HG03103 (cell line): ENCODE measurements around the gene TMEM272.

Experiments
- ATAC-seq: cut with Tn5 transposase; IDR thresholded peaks from one replicate; pipeline ENCODE4 v1.9.1; 2021; ENCODE audit warnings: low read depth; ENCODE audit not compliant: unreplicated experiment

TMEM272 gene, protein sequence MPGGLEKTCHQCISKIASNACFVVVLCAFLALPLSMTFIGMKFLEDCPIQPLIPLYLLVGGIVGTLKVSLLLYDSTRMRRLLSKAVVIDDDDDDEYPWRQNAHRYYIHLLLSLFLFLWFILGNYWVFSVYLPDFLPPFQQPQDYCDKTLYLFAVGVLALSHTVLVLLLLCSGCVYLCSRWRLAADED

DNA sequence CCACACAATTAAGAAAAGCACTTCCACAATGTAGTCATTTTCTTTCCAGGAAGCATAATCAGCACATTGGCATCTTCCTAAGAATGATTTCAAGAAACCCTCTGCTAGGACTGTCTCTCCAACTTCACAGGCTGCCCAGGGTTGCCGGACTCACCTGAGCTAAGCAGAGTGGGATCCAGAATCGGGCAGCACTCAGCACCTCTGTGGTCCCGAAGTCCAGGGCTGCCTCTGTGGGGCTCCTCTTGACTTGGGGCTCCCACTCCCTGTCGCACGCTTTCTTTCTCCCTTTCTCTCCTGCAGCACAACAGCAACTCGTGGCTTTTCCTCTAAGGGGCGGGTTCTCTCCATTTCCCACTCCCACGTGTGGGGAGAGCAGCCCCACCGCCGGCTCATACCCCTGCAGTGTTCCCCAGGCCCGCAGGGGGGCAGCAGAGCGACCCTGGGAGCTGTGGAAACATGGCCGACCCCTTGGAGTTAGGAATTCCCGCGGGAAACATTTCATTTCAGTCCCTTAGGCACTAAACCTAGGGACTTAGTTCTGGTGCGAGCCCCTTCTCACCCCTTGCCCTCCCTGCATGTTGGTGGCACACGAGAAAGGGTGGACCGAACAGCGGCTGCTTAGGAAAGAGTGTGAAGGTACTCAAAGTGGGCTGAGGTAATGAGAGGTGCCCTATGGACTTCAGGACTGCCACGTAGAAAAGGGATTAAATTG, at the start of gene TMEM272:
Gene TMEM272 (minus strand): TSS at position 316 of the 712 bp plus-strand sequence. CDS start 6,647 bp downstream, outside the sequence.
- no peak for ATAC-seq

- no peak for ATAC-seq
Observed at GRCh38 chr13:51894239-51894638, 49.3 kb upstream of the TMEM272 start.

DNA sequence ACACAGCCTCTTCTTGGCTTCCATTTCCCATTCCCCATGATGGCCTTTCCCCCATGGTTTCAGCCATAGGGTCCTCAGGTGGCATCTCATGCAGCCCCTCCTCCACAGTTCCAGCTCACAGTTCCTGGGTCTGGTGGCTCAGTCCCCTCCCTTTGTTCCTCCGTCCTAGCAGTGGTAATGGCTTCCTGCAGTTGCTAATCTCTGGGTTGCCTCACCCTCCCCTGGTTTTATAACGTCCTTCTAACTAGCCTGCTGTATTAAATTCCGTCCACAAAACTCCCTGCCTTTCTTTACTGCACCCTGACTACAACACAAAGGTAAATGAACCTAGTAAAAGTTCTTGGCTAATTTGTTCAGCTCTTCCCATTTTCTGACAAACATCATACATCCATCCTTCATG, 47.7 kb upstream of the TMEM272 start:
- ATAC-seq, result no peak

- no peak for ATAC-seq
Observed at GRCh38 chr13:51887468-51887867, 42.5 kb upstream of the TMEM272 start.

DNA sequence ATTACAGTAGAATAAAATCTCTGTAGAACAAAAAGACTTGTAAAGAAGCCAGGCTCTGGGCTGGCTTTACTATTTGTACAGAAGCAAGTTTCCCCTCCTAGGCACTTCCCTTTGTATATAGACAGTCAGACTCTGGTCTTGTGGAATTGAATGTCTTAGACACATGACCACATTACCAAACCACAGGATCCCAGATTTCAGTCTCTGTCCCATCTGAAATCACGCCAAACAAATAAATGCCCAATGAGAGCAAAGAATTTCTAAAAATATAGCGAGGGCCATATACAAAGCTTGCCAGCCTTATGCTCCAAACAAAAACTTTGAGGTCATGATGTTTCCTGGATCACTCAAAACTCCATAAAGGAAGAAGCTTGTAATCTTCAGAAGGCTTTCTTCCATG, 40.7 kb upstream of the TMEM272 start:
- no peak for ATAC-seq

GRCh38 chr13:51883226-51883600, 38.2 kb upstream of the TMEM272 start:
- no peak for ATAC-seq

- ATAC-seq, result no peak
Observed at GRCh38 chr13:51882570-51883225, 37.7 kb upstream of the TMEM272 start.

DNA sequence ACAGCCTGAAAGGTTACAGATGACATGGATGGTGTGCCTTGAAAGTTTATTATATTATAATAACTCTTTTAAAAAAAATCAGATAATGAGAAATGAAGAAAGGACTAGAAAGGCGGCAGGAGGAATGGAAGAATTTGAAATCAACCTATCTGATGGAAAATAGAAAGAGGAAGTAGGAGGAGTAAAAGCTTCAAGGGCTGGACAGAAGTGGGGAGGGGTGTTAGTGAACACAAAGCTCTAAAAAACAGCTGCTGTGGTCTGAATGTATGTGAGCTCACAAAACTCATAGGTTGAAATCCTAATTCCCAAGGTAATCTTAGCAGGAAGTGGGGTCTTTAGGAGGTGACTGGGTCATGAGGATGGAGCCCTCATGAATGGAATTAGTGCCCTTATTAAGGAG, 36.3 kb upstream of the TMEM272 start:
- no peak for ATAC-seq

DNA sequence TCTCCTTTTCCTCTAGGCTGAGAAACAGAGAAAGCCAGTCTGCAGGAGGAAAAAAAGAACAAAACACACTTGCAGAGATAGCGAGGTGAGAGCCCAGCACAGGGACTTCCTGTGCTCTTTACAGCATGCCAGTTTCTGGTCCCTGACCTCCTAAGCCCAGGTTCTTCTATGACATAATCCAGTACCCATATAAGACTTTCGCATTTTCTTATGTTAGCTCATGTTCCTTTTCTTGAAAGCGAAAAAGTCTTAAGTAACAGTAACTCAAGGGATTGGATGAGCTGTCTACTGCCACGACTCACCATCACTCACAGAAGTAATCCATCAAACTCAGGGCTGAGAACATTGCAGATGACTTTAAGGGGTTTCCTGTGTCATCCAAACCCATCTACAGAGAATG, 34.2 kb upstream of the TMEM272 start:
- no peak for ATAC-seq

DNA sequence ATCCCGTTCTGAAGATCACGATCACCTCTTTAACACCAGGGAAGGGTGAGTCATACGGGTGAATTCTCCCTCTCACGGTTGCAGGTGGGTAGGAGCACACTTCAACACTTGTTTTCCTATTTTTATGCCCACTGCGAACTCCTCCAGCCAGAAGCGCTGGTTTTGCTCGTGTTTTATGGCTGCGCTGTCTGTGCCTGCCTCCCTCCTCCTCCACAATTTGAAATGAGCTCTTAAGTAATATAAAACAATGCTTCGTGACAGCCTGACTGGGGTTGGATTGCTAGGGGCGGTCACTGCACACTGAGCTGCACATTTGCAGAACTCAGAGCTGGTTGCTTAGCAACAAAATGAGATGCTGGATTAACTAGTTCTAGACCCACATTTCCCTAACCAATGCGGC, 29.7 kb upstream of the TMEM272 start:
- ATAC-seq, result no peak

DNA sequence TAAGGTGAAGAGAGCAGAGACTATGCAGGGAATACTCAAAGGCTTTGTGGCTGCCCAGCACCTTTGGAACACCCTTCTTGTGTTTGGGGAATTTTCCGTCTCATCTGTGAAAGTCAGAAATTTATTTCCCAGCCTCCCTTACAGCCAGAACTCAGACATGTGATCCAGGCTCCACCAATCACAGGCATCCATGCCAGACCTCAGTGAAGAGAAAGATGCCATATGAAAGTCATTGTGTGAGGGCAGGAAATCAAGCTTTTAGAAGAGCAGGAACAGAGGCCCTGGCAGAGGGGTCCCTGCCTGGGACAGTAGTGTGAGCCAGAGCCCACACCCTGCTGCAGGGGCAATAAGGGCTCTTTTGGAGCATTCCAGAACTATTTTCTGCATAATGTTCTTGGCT, 28.9 kb upstream of the TMEM272 start:
- ATAC-seq, result no peak

GRCh38 chr13:51873117-51873798, 28.3 kb upstream of the TMEM272 start:
- no peak for ATAC-seq

GRCh38 chr13:51870616-51871015, 25.6 kb upstream of the TMEM272 start:
- no peak for ATAC-seq

- no peak for ATAC-seq
Observed at GRCh38 chr13:51869916-51870315, 24.9 kb upstream of the TMEM272 start.

- no peak for ATAC-seq
Observed at GRCh38 chr13:51867062-51867461, 22.1 kb upstream of the TMEM272 start.

DNA sequence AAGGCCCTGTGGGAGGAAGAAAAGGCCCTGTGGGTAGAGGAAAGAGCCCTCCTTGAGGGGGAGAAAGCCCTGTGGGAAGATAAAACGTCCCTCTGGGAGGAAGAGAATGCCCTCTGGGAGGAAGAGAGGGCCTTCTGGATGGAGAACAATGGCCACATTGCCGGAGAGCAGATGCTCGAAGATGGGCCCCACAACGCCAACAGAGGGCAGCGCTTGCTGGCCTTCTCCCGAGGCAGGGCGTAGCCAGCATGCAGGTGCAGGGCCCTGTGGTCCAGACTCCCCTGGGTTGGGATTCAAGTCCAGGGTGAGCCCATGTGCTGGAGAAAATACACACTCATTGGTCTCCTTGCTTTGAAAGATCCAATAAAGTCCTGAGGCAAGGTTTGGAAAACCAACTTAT, 20.9 kb upstream of the TMEM272 start:
- ATAC-seq, result no peak

DNA sequence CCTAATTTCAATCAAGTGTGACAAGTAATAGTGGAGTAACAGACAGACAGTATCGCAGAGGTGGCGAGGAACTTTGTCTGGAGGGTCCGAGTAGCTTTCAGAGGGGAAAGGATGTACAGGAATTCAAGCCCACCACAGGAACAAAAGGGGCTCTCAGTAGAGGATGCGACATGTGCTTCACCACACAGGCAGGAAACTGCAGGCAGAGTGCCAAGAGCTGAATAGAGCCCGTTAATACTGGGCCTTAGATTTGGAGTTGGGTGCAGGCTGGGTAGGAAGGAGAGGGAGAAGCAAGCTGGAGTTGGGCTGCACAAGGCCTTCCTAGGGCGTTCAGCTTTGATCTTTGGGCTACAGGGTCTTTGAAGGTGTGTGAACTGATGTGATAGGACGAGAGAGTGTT, 18.0 kb upstream of the TMEM272 start:
- no peak for ATAC-seq

DNA sequence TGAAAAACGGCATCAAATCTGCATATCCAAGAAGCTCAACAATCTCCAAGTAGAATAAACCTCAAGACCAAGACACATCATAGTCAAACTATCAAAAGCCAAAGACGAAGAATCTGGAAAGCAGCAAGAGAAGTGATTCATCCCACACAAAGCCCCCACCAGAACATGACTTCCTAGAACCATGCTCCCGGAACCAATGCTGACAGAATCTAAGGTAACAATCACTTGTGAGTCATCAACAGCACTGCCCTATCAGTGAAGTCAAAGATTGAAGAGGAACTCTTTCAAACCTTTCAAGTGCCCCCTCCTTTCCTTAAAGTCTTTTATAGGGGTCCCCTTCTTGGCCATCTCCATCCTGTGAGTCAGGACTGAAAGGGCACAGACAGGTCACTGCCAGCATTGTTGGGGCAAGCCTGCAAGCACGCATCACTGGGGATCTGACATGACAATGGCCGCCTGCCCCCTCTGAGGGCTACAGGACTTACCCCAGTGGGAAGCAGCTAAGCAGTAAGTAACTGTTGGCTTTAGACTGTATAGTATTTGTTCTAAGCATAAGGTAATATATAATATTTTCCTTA, 16.8 kb upstream of the TMEM272 start, which contains the start of gene CCDC70:
Gene CCDC70 (plus strand): TSS at position 247 of the 578 bp plus-strand sequence. CDS start 3,443 bp downstream, outside the sequence.
- no peak for ATAC-seq

- no peak for ATAC-seq
Observed at GRCh38 chr13:51858433-51859247, 13.7 kb upstream of the TMEM272 start.

GRCh38 chr13:51856998-51857397, 12.0 kb upstream of the TMEM272 start:
- ATAC-seq, result no peak
